RPMI8226 (cell line): ENCODE measurements around the gene DRAXIN.

Experiments used
- DNase-seq: peaks from one replicate; pipeline ENCODE4 v3.0.0-alpha.2; 2015

DRAXIN gene

DNA sequence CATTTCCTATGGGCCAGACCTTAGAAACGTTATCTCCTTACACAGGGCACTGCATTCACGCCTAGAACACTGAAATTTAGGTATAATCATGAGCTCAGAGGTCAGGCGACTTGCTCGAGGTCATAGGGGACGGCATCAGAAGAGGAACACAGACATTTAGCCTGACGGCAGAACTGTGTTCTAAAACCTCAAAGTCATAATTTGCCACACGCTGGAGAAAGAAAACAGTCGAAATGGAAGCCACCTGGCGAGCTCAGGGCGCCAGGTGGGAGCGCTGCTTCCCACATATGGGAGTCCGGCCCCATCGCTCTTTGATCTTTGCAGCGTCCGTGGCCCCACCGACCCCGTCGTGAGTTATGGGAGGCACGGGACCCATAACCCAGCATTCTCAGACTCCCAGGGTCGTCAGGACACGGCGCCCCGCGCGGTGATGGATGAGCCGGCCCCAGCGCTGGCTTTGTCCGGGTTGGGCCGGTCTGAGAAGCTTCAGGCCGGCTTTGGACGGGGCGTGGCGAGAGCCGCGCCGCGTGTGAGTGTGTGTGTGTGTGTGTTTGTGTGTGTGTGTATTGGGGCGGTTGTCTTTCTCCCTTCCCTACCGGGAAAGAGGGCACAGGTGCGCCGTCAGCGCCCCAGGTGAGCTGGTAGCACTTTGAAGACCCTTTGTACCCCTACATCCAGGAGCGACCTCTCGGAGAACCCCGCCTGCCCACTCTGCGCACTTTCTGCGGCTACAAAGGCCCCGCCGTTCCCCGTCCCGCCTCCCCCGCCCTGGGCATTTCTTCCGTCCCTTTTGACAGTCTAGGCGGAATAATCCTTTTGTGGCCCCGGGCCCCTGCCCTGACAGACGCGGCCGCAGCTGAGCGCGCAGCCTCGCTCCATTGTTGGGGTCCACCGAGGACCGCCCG, 861 bp upstream of the DRAXIN start:
- peak; percentile 52 for DNase-seq

DNA sequence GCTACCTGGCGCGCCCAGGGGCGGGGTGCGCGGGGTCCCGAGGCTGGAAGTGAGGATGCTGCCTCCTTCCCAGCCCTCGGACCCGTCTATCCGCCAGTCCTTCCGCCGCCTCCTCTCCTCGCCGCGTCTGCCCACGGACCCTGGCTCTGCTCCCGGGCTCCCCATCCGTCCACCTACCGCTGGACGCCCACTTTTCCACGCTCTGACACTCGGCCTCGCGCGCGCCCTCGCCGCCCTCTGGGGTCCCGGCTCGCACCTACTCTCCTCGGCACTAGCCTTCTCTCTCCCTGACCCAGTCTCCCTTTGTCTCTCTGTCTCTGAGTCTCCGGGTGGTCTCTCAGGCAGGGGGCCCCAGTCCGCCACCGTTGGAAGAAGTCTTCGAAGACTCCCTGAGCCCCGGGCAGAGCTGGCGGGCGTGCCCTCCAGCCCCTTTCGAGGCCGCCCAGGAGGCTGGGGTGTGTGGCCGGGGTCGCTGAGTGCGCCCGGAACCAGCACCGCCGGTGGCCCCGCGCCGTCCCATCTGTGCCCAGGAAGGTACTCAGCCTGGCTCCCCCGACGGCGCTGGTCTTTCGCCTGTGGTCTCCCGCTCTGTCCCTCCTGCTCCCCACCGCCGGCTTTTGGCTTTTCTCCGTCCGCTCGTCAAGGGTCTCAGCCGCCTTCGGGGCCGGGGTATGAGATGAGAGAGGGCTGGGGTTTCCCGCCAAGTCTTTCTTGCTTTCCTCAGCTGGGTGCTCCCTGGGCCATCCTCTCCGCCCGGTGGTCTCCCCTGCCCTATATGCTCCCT, 610 bp downstream of the DRAXIN start:
- DNase-seq = no peak

DNA sequence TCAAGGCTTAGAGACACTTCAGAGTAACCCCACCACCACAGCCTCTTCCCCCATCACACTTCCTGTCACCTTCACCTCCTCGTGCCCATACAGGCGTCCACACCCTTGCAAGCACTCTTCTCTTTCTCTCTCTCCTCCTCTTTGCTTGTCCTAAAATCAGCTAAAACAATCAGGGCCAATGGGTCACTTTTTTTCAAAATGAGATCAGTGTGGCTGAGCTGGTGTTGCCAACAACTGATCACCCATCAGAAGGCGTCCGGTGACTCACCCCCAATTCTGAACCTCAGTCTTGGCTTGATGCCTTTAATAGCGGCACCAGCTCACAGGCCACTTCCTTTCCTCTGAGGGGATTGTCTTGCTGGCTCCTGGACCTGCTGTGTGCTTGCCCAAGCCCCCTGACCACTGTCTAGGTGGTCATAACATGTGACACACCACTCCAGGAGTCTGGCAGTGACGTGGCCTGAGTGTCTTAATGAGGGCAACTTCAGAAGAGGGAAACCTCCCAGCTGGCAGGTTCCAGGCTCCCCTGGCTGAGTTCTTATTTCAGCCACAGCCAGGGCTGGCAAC, 1.6 kb downstream of the DRAXIN start:
- peak; percentile 76 for DNase-seq

DNA sequence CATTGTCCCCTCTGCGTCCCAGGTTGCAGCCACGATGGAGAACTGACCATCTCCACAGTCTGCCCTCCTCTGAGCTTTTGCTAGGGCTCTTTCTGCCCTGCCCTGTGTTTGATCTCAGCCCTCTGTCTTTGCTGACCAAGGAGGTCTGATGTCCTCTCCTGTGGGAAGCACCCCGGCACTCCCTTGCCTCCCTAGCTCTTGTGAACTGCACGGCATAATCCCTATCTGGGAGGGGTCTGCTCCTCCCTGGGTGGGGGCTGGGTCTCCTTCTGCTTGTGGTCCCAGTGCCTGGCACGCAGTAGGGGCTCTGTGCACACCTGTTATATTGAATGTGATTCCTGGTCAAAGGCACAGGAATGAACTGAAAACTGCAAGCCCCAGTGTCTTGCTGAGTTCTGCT, 2.4 kb downstream of the DRAXIN start:
- no peak for DNase-seq

DNA sequence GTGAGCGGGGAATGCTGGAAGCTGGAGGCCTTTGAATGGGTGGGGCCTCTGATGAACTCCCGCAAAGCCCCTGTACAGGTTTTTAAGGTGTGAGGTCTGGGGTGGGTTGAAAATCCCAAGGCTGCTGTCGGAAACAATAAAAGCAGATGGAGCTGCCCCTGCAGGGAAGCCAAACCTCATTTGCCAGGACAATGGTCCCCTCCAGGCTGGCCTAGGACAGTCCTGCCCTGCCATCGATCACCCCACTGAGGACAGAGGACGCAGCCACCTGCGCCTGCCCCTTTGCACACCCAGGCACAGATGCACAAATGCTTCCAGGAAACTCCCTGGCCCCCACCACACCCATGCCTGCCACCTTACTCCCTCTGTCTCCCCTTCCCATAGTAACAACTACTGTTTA, 4.4 kb downstream of the DRAXIN start:
- DNase-seq = no peak

DNA sequence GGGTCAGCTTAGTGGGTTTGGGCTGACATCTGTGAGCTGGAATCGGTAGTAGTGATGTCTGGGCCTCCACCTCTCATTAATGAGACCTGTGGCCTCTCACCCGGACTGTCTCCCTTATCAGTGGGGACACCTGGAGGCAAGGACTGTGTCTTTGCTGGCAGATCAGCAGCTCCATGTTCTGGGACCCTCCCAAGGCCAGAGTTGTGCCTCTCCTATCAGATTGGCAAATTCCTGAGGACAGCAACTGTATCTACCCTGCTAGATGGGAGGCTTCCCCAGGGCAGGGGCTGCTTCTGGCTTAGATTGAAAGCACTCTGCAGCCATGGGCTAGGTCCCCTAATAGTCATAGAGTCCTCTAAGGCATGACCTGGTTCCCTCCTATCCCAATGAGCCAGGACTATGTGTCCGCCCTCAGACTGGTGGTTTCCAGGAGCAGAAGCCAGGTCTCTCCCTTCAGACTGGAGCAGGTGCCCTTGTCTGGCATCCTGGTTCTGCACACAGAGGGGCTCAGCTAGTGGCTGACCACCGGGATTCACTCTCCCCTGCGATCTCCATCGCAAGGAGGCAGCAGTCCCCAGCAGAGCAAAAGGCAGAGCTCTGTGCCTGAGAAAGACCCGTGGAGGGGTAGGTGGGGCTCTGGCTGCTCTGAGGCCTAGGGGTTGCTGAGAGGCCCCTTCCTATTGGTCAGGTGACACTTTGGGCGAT, 5.8 kb downstream of the DRAXIN start:
- no peak for DNase-seq

DNA sequence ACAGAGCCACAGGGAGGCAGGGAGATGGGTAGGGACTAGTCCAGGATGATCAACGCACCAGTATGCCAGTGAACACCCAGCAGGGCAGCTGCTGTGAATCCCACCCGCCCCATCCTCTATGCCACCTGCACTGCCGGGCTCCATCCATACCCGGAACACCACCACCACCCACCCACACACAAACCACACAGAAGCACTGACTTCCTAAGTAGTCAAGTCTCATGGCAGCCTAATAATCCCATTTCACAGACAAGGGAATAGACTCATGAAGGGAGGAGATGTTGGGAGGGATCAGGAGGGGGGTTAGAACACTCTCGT, 6.3 kb downstream of the DRAXIN start:
- DNase-seq = no peak

DNA sequence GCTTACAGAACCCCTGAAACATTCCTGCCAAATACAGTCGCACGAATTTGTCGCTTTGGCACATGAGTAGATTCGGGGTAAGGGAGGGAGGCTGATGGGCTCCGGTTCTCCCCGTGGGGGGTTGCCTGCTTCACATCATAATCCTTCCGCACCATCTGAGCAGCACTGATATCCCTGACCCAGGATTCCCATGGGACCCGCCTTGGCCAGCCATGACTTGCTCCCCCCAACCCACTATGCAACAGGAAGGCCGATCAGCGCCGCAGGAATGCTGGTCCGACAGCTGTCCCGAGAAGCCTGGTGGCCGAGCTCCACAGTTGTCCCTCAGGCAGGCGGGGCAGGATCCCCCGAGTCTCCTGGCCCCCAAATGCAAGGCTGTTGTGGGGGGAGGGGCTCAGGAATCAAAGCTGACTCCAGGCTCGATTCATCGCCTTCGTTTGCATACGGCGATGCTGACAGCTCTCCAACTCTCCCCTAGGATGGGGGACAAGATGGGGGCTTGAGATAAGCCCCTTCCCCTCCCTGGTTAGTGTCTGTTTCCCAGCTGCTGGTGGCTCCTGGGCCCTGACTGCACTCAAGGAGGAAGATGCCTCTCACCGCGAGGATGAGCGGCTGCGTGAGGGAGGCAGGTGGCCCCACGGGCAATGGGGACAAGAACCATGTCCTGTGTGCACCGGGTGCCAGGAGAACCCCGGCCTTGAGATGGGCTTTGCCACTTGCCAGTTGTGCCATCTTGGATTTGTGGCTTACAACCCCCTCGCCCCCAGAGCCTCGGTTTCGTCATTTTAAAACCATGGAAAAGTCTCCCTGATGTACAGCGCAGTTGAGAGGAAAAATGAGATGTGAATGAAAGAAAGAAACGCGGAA, 9.3 kb downstream of the DRAXIN start:
- DNase-seq = no peak

DNA sequence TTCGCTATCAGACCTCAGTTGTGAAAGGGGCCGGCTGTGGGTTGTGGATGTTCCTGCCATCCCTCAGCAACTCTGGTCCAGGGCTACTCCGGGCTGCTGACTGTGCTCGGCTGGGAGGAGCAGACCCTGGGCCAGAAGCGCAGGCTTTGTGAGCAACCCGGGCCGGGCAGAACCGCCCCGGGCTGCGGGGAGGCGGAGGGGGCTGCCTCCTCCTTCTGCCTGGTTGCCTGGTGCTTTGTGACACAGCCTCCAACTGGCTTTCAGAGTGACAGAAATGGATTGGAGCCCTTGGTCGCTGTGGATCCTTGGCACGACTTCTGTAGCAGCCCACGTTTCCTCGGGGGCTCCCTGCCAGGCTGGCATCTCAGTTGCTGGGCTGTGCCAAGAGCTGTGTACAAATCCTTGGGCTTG, 10.0 kb downstream of the DRAXIN start:
- no peak for DNase-seq

DNA sequence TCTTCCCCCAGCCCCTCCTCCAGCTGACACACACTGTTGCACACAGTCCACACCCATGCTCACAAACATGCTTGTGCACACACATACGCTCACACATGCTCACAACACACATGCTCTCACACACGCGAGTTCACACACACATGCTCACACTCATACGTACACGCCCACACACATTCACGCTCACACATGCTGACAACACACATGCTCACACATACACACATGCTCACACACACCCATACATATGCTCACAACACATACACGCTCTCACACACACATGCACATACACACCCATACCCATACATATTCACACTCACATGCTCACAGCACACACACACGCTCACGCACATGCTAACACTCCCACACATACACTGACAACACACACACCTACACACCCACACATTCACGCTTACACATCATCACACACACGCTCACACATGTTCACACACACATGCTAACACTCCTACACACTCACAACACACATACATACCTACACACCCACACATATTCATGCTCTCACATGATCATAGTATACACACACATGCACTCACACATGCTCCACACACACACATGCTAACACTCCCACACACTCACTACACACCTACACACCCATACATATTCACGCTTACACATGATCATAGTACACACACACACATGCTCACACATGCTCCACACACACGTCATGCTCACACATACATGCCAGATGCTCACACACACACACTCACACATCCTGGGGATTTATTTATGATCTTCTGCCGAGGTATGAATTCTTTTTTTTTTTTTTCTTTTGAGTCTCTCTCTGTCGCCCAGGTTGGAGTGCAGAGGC, 10.7 kb downstream of the DRAXIN start:
- DNase-seq = no peak

DNA sequence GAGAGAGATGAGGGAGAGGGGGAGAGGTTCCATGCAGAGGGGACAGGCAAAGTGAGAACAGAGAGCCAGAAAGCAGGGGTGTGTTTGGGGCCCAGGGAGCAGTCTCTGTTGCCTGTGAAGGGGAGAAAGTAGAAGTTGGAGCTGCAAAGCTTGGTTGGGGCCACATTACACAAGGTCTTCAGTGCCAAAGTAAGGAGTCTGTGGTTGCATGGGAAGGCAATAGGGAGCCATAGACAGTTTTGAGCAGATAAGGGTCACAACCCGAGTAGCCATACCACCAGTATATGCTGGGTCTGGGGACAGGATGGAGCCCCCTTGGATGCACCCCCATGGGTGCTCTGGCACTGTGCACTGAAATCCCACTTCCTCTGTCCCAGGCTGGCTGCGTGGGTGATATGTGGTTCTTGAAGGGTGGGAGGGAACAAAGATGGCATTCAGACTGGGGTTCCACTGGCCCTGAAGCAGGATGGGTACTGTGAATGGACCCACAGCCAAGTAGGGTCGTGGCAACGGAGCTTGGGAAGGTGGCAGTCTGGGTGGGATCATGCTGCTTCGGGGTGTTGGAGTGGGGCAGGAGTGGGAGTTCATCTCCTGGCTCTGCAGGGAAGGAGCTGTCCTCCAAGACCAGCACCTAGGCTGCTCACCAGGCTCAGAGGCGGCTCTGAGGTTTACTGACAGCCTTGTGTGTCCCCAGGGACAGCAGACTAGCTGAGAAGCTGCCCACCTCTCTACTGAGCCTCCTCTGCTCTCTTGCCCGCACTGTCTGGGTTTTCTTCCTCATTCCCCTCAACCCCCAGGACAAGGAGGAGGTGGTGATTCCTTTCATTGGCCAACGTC, 12.1 kb downstream of the DRAXIN start:
- DNase-seq = no peak

DNA sequence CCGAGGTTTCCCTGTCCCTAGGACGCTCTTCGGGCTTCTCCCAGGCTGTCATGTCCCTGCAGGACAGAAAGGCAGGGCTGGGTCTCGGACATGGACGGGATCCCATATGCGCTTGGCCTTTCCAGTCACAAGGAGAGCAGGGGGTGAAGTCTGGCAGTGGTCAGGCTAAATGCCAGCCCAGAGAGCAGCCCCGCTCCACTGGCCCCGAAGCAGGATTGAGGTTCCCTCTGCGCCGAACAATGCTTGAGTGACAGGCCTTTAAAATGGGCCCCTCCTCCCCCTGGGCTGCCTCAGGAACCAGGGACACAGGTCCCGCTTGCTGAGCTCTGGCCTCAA, 12.7 kb downstream of the DRAXIN start:
- no peak for DNase-seq

DNA sequence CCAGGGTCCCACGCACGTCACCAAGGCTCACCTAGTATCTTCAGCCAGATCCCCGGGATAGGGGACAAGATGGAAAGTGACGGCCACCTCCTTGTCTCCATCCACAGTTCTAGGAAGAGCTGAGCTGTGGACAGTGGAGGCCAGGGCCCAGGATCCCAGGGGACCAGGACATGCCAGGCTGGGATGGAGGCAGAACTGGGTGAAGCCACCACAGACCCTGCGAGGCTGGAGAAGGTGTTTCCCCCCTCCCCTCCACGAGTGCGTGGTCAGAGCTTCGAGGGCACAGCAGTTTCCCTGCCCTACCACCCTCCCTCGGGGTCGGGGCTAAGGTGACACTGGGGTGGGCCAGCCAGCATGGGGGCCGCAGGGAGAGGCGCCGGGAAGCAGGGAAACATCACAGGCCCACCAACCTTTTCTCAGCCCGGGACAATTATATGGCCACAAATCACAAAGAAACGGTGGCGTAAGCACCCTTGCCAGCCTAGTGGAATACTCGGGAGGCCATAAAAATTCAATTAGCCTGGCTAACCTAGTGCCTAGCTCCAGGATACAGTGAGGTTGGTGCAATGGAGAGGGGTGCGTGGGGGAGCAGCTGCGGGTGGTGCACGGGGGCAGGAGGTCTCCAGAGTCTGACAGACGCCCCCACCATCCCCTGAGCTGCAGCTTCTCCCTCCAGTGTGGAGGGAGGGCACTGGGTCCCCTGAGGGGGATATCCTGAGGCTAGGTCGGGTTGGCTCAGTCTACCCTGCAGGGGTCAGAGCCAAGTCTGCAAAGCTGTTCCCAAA, 13.4 kb downstream of the DRAXIN start:
- no peak for DNase-seq

DNA sequence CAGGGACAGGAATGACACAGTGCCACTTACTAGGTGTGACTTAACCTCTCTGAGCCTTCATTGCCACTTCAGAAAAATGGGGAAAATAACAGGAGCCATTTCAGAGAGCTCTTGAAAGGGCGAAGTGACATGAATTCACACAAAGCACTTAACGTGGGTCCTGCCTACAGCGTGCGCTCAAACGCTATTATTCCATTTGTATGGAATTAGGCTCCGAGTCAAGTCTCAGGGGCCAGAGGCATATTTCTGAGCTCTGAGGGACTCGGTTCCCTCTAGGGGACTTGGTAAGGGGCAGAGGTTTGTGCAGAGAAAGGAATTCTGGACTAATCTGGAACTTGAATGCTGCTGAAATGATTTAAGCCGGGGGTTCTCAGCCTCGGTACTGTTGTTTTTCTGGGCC, 14.1 kb downstream of the DRAXIN start:
- DNase-seq = no peak

DNA sequence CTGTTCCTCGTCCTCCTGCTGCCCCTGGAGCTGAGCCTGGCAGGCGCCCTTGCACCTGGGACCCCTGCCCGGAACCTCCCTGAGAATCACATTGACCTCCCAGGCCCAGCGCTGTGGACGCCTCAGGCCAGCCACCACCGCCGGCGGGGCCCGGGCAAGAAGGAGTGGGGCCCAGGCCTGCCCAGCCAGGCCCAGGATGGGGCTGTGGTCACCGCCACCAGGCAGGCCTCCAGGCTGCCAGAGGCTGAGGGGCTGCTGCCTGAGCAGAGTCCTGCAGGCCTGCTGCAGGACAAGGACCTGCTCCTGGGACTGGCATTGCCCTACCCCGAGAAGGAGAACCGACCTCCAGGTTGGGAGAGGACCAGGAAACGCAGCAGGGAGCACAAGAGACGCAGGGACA, 14.8 kb downstream of the DRAXIN start:
- no peak for DNase-seq

DNA sequence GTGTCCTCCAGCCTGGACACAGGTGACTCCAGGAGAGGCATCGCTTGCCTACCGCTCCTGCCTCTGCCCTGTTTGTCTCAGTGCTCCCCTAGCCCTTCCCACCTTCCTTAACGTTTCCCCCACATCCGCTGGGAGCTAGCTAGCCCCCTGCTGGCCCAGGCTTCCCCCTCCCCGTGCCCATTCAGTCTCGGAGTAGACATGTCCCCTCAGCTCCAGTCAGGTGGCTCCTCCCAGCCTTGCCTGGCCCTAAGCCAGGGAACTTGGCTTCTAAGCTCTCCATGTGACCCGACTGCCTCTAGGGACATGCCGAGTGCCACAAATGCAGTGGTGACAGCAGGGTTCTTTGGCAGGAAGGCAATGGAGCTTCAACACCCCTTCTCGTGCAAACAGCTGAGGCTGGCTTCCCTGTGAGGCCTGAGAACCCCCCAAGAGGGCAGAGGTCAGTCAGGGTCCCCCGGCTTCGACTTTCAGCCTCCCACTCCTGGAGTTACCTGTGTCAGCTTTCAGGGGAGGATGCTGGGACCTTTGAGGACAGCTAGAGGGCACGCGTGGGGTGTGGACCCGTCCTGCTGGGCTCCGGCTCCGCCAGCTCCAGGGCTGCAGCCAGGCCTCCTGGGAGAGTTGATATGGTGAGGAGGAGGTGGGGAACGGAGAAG, 16.2 kb downstream of the DRAXIN start:
- DNase-seq = peak; percentile 93

DNA sequence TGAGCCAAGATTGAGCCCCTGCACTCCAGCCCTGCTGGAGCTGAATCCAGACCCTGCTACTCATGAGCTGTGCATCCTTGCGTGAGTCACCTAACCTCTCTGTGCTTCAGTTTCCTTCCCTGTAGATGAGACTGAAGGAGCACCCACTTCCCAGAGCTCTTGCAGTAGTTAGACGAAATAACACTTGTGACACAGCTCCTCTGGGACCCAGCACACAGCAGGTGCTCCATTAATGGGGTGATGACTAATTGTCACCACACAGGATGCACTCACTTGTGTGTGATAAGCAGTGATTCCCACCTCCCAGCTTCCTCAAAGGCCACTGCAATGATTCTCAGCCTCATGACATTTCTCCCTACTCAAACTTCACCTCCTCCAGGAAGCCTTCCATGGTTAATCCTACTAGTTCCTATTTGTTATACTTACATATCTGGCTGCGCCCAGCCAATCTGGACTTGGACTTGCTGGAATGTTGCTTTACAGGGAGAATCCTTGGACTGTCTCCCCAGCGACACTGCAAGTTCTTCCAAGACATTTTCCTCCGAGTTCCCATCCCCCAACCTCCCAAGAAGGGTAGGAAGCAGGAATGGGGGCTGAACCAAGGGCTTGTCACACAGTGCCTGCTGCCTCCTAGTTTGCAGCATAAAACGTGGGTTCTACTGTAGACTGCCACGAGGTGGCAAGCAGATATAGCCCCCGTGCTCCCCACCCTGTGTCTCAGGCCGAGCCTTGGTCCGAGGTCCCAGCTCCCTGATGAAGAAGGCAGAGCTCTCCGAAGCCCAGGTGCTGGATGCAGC, 17.2 kb downstream of the DRAXIN start:
- DNase-seq = no peak

DNA sequence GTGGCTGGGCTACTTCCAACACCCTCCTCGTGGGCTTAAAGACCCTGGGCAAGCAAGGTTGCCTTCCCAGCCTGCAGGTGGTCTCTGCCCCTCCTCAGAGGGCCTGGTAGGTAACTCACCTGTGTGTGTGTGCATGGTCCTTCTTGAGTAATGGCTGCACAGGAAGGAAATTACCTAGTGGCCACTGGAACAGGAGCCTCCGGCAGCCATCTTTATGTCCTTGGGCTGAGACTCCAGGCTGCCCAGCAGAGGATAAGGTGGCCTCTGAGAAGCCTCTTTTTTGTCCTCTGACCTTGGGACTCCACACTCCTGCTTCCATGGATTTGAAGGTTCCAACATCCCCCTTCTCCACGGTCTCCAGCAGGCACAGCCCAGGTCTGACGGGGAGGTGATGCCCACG, 20.0 kb downstream of the DRAXIN start:
- DNase-seq = no peak
